Embryonic facial prominence (tissue), 1 donor: Measurements from ENCODE around the gene TM4SF4.

Experiments
- DNase-seq: peaks from one replicate; pipeline ENCODE4 v3.0.0-alpha.2; 2016; ENCODE audit errors: extremely low spot score

The TM4SF4 gene

GRCh38 chr3:149481491-149481890 is 7.0 kb downstream of the TM4SF4 start:
- DNase-seq, result no peak

- no peak for DNase-seq
These were observed 12.2 kb downstream of the TM4SF4 start for GRCh38 chr3:149486726-149487125.

GRCh38 chr3:149487598-149488197 is 13.2 kb downstream of the TM4SF4 start:
- DNase-seq, result no peak

- DNase-seq, result no peak
These were observed 14.7 kb downstream of the TM4SF4 start for GRCh38 chr3:149489060-149489690.

- DNase-seq, result no peak
These were observed 15.9 kb downstream of the TM4SF4 start for GRCh38 chr3:149490260-149490971.

- DNase-seq, result no peak
These were observed 19.0 kb downstream of the TM4SF4 start for GRCh38 chr3:149493315-149494021.

- peak; percentile 51 for DNase-seq
These were observed 19.7 kb downstream of the TM4SF4 start for GRCh38 chr3:149494022-149494758.

- DNase-seq, result no peak
These were observed 20.5 kb downstream of the TM4SF4 start for GRCh38 chr3:149494759-149495580.

- no peak for DNase-seq
These were observed 21.2 kb downstream of the TM4SF4 start for GRCh38 chr3:149495581-149496125.

- no peak for DNase-seq
These were observed 22.4 kb downstream of the TM4SF4 start for GRCh38 chr3:149496891-149497290.

GRCh38 chr3:149497966-149498670 is 23.6 kb downstream of the TM4SF4 start:
- no peak for DNase-seq

- DNase-seq, result no peak
These were observed 27.0 kb downstream of the TM4SF4 start for GRCh38 chr3:149501524-149501923.

- DNase-seq, result no peak
These were observed 27.9 kb downstream of the TM4SF4 start for GRCh38 chr3:149502438-149502837.

GRCh38 chr3:149506540-149506939 is 32.0 kb downstream of the TM4SF4 start:
- no peak for DNase-seq

- DNase-seq, result no peak
These were observed 32.5 kb downstream of the TM4SF4 start for GRCh38 chr3:149506965-149507364.

GRCh38 chr3:149507491-149508324 is 33.2 kb downstream of the TM4SF4 start:
- no peak for DNase-seq

GRCh38 chr3:149509526-149509925 is 35.0 kb downstream of the TM4SF4 start:
- no peak for DNase-seq

GRCh38 chr3:149510480-149510879 is 36.0 kb downstream of the TM4SF4 start:
- no peak for DNase-seq

- DNase-seq, result no peak
These were observed 36.6 kb downstream of the TM4SF4 start for GRCh38 chr3:149511040-149511626.
